K562 (cell line): ENCODE data around the gene TSPAN16. TPM values are rescaled to one million over a fixed set of nuclear protein-coding genes. Genes with fewer than 3 reads are reported as not detected.

ENCODE experiments used
- ATAC-seq: fragments of 200-7000 bp; cut with Tn5 transposase; 3 replicates; pipeline ENCODE4 v1.9.1; 2020; ENCODE audit warnings: moderate library complexity
- BruUV-seq: library from RNA; stranded (reverse); fragments of 400-500 nt; replicated peaks from 2 replicates; lab custom pipeline; 2021; lab: Mats Ljungman, UMichigan
- CTCF ChIA-PET: fragments of 300-600 bp; formaldehyde crosslinking; extraction: SDS; loops from one replicate; lab custom pipeline; 2021; ENCODE audit warnings: low intra/inter-chr PET ratio; lab: Yijun Ruan, JAX
- POLR2A ChIA-PET: fragments of 300-600, 350-650 bp; sonication (Branson Sonifier 250); formaldehyde crosslinking; extraction: SDS; loops from one replicate; lab custom pipeline; 2021; ENCODE audit warnings: antibody characterized with exemption, inconsistent platforms; lab: Yijun Ruan, JAX
- DNase-seq, 4 experiments: peaks; one replicate each; pipeline versions ENCODE4 v3.0.0 to v3.0.0-alpha.2; 2011 to 2018; ENCODE audit warnings: low spot score in 3 of 4, mixed read lengths in 3 of 4; ENCODE audit errors: extremely low read depth in 1 of 4
- FAIRE-seq: peaks from 2 replicates; lab custom pipeline; 2011; peaks lifted over from hg19 to GRCh38; lab: Jason Lieb, UNC
- H2AFZ ChIP-seq: 2 replicates; pipeline ENCODE4 v1.6.0; 2011; ENCODE audit warnings: low read depth, low read length, control low read depth, inconsistent platforms
- H3K27ac ChIP-seq: fragments of 200-600 bp; 3 replicates; pipeline ENCODE4 v1.8.0; 2011; ENCODE audit warnings: low read depth, mild to moderate bottlenecking, control low read depth, inconsistent platforms, low read length, moderate library complexity, mixed read lengths; ENCODE audit errors: extremely low read depth
- H3K27me3 ChIP-seq, 2 experiments: fragments of 300-600 bp in 1 of 2; 2 replicates in 1 of 2; 3 replicates in 1 of 2; pipeline versions ENCODE4 v1.6.0 to v1.8.0; 2011; ENCODE audit warnings: inconsistent platforms in 2 of 2, low read length in 2 of 2, mild to moderate bottlenecking in 1 of 2, mixed read lengths in 1 of 2, moderate library complexity in 1 of 2; ENCODE audit not compliant: control insufficient read depth in 2 of 2, insufficient read depth in 2 of 2
- H3K36me3 ChIP-seq: fragments of 300-600 bp; 3 replicates; pipeline ENCODE4 v1.8.0; 2011; ENCODE audit warnings: mild to moderate bottlenecking, low read length, inconsistent platforms; ENCODE audit not compliant: control insufficient read depth, insufficient read depth
- H3K4me1 ChIP-seq, 2 experiments: fragments of 200-600 bp in 1 of 2; replicated peaks in 1 of 2; 2 replicates in 1 of 2; 3 replicates in 1 of 2; pipeline versions ENCODE4 v1.5.1 to v1.8.0; 2011; ENCODE audit warnings: inconsistent platforms in 2 of 2, low read length in 2 of 2, mild to moderate bottlenecking in 1 of 2, mixed read lengths in 1 of 2, moderate library complexity in 1 of 2; ENCODE audit not compliant: control insufficient read depth in 2 of 2, insufficient read depth in 2 of 2
- H3K4me2 ChIP-seq: 2 replicates; pipeline ENCODE4 v1.6.1; 2011; ENCODE audit warnings: low read length, control low read depth, inconsistent platforms, mixed read lengths; ENCODE audit not compliant: insufficient read depth
- H3K4me3 ChIP-seq: fragments of 200-600 bp; sonication (generic), shearing (Covaris generic); 2 replicates; pipeline ENCODE4 v1.5.1; 2016; ENCODE audit warnings: control low read depth, inconsistent platforms
- H3K79me2 ChIP-seq: fragments of 200-600 bp; 3 replicates; pipeline ENCODE4 v1.8.0; 2011; ENCODE audit warnings: low read length, inconsistent platforms; ENCODE audit not compliant: control insufficient read depth, insufficient read depth
- H3K9ac ChIP-seq, 2 experiments: 2 replicates each; pipeline versions ENCODE4 v1.6.0 to v1.6.1; 2011; ENCODE audit warnings: low read depth in 2 of 2, low read length in 2 of 2, control low read depth in 1 of 2, inconsistent platforms in 1 of 2, mild to moderate bottlenecking in 1 of 2, mixed read lengths in 1 of 2; ENCODE audit not compliant: insufficient read depth in 1 of 2
- H3K9me1 ChIP-seq: one replicate; pipeline ENCODE4 v1.6.0; 2011; ENCODE audit warnings: inconsistent platforms, mild to moderate bottlenecking, low read length, moderate library complexity; ENCODE audit not compliant: control insufficient read depth, insufficient read depth
- H3K9me3 ChIP-seq: replicated peaks from 2 replicates; pipeline ENCODE4 v1.5.1; 2011; ENCODE audit warnings: low read depth, low read length, inconsistent platforms; ENCODE audit not compliant: control insufficient read depth, insufficient read depth
- H4K20me1 ChIP-seq: replicated peaks from 2 replicates; pipeline ENCODE4 v1.6.1; 2011; ENCODE audit warnings: low read length, inconsistent platforms, mixed read lengths; ENCODE audit not compliant: control insufficient read depth, insufficient read depth
- ADNP ChIP-seq: fragments of 200-800 bp; sonication (Bioruptor generic); IDR thresholded peaks from 2 replicates; pipeline ENCODE4 v1.6.1; 2016; ENCODE audit warnings: missing genetic modification characterization, missing compliant biosample characterization
- CBFA2T2 ChIP-seq: fragments of 450-650 bp; conservative IDR thresholded peaks from 2 replicates; pipeline ENCODE4 v1.6.1; 2017; ENCODE audit warnings: mild to moderate bottlenecking
- CSDE1 ChIP-seq, 2 experiments: fragments of 450-650 bp; IDR thresholded peaks; 2 replicates each; pipeline ENCODE4 v1.6.1; 2016; ENCODE audit warnings: mild to moderate bottlenecking in 1 of 2
- FOSL1 ChIP-seq: fragments of 200-800 bp; sonication (Bioruptor generic); conservative IDR thresholded peaks from 2 replicates; pipeline ENCODE4 v1.6.1; 2016; ENCODE audit warnings: missing genetic modification characterization, missing compliant biosample characterization
- FOXP4 ChIP-seq: sonication (generic); formaldehyde crosslinking; IDR thresholded peaks from 2 replicates; pipeline ENCODE4 v1.8.0; 2022; ENCODE audit warnings: mild to moderate bottlenecking, missing genetic modification reagents, borderline replicate concordance
- KAT7 ChIP-seq: sonication (generic); formaldehyde crosslinking; IDR thresholded peaks from 2 replicates; pipeline ENCODE4 v1.8.0; 2022; ENCODE audit warnings: missing genetic modification reagents, mild to moderate bottlenecking, borderline replicate concordance
- SIN3B ChIP-seq: fragments of 450-650 bp; IDR thresholded peaks from 2 replicates; pipeline ENCODE4 v1.6.1; 2017; ENCODE audit warnings: low read depth, mild to moderate bottlenecking, moderate library complexity
- STAG1 ChIP-seq: sonication (generic); formaldehyde crosslinking; IDR thresholded peaks from 2 replicates; pipeline ENCODE4 v1.5.0; 2020; ENCODE audit warnings: missing genetic modification reagents, borderline replicate concordance
- TCFL5 ChIP-seq: fragments of 250-450 bp; sonication (Bioruptor Pico); conservative IDR thresholded peaks from 2 replicates; pipeline ENCODE4 v1.6.1; 2021; ENCODE audit warnings: mild to moderate bottlenecking, moderate library complexity, matching md5 sums
- ZNF655 ChIP-seq: fragments of 250-450 bp; sonication (Bioruptor Pico); IDR thresholded peaks from 2 replicates; pipeline ENCODE4 v1.5.0; 2021
- ZNF75A ChIP-seq: fragments of 450-650 bp; formaldehyde crosslinking; IDR thresholded peaks from 2 replicates; pipeline ENCODE4 v1.4.0; 2020; ENCODE audit warnings: mild to moderate bottlenecking
- WGBS: fragments of 100-300 bp; shearing (Covaris generic); methylation state at CpG from one replicate; pipeline ENCODE4 v1.1.6; 2016; ENCODE audit warnings: low coverage, mixed read lengths; ENCODE audit not compliant: insufficient coverage; ENCODE audit errors: missing lambda C conversion rate; 5-methylcytosine and 5-hydroxymethylcytosine counted together
- in situ Hi-C: fragments of 300-500 bp; cut with MboI; formaldehyde crosslinking; loops from 4 replicates; pipeline ENCODE4 v1.15.0; 2018; ENCODE audit warnings: inconsistent platforms, mixed read lengths
- intact Hi-C: fragments of 100-400 bp; cut with micrococcal nuclease; formaldehyde crosslinking; loops from 2 replicates; pipeline ENCODE4 v1.14.2; 2022
- polyA plus RNA-seq, 8 experiments: library from polyadenylated mRNA; depleted of rRNA in 4 of 8; stranded (reverse) in 5 of 8; unstranded in 3 of 8; fragments of >200 nt; fragmentation: Nextera tagmentation in 2 of 8; fragmentation: Illumina TruSeq in 1 of 8; extraction: Ambion mirVana in 2 of 8; extraction: Trizol in 1 of 8; gene quantifications; 2 replicates each; pipeline versions ENCODE4 v1.2.1 to v1.2.3, GENCODE V29; 2011 to 2014; ENCODE audit warnings: inconsistent platforms in 1 of 8, missing spikeins in 1 of 8
- total RNA-seq, 7 experiments: library from RNA; depleted of rRNA in 6 of 7; stranded (reverse); fragments of >200 nt in 6 of 7; fragmentation: Illumina TruSeq in 2 of 7; extraction: Trizol in 2 of 7; gene quantifications; 2 replicates each; pipeline versions ENCODE4 v1.2.1 to v1.2.3, GENCODE V29; 2011 to 2021; ENCODE audit warnings: low replicate concordance in 1 of 7
- TF ChIP-seq, protein P1 (sequence below), 2 experiments: IDR thresholded peaks; 2 replicates each; pipeline ENCODE4 v1.6.1; 2011; ENCODE audit warnings: borderline replicate concordance in 1 of 2, control low read depth in 1 of 2, low read depth in 1 of 2, low read length in 1 of 2, mild to moderate bottlenecking in 1 of 2, mixed read lengths in 1 of 2, moderate library complexity in 1 of 2; ENCODE audit not compliant: insufficient read depth in 1 of 2, insufficient read length in 1 of 2, poor library complexity in 1 of 2, severe bottlenecking in 1 of 2; ENCODE audit errors: extremely low read depth in 1 of 2

The TSPAN16 gene
- total and polyA plus RNA-seq, 9 of the 15 experiments (the other 6 are each of a cell fraction or from before 2014, with no cell fraction given) = not detected

- Histone ChIP-seq H3K27ac (no peak overlapping the region; the same call in 1 of the 3 replicates), H2AFZ (0 out of 2 replicates have a peak overlapping the region, but pooled peaks have one; percentile 42), H3K9me1 (peaks cover 2% of the 10 kb centered on the region), H4K20me1 (no peaks in the 10 kb centered on the region), H3K79me2 (no peaks in the 10 kb centered on the region), H3K9ac (peak overlapping the region; percentile 72 to 80; a peak in 3 of 4 replicates), H3K9me3 (peaks cover 8% of the 10 kb centered on the region; the same call in 1 of the 2 replicates), H3K4me1 (peaks cover 20 to 29% of the 10 kb centered on the region in 2 experiments; a peak in 4 of 5 replicates), H3K4me2 (peak overlapping the region; percentile 93), H3K27me3 (no peaks in the 10 kb centered on the region), H3K4me3 (peak overlapping the region; percentile 61), H3K36me3 (no peaks in the 10 kb centered on the region)
- ATAC-seq = no peak
- WGBS = 46% methylated on average over 13 of the region's 15 CpGs
- in situ Hi-C loops (no loop called here), intact Hi-C loops (no loop called here)
- FAIRE-seq = peak; percentile 73
- POLR2A ChIA-PET = interaction anchor here (1.3 to 1.4 kb wide), 2 partner anchors 9 to 23 kb away, joined by 3 to 4 read pairs; no protein-coding TSS in a partner anchor
- DNase-seq = no peak
- CTCF ChIA-PET = no interaction called here
- no TSS peak for BruUV-seq
- TF ChIP-seq KAT7 (0 out of 2 replicates have a peak, but pooled peaks have one; percentile 20), FOSL1 (no peak), ZNF75A (CRISPR knock-in tag) (no peak), TCFL5 (CRISPR knock-in tag) (no peak), FOXP4 (CRISPR knock-in tag) (no peak), ZNF655 (CRISPR knock-in tag) (no peak), SIN3B (no peak), ADNP (tag) (peak; percentile 52; the same call in 1 of the 2 replicates), CSDE1 (IDR thresholded peaks at IDR 0.05) (no peak), CBFA2T2 (no peak), STAG1 (no peak)
- TF ChIP-seq, protein P1, sequence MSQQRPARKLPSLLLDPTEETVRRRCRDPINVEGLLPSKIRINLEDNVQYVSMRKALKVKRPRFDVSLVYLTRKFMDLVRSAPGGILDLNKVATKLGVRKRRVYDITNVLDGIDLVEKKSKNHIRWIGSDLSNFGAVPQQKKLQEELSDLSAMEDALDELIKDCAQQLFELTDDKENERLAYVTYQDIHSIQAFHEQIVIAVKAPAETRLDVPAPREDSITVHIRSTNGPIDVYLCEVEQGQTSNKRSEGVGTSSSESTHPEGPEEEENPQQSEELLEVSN (IDR thresholded peaks at IDR 0.05; ENCODE audit: borderline replicate concordance in 1 of 2, extremely low read depth in 1 of 2, insufficient read depth in 1 of 2, insufficient read length in 1 of 2, low read depth in 1 of 2, low read length in 1 of 2, poor library complexity in 1 of 2, severe bottlenecking in 1 of 2) = peak in 1 of 2 experiments; percentile 29
Observed at GRCh38 chr19:11345122-11345803, 49.3 kb downstream of the TSPAN16 start.
